Measurements from ENCODE around the gene VSTM2B.

VSTM2B gene

GRCh38 chr19:29523568-29523967 is 2.2 kb upstream of the VSTM2B start:
- H3K9ac ChIP-seq (ENCODE audit: low read length) = no peak overlapping the region
- H3K4me2 ChIP-seq (ENCODE audit: low read length) = no peak overlapping the region
- no peaks in the 10 kb centered on the region for H3K4me1 ChIP-seq (ENCODE audit: low read length)
- H3K27me3 ChIP-seq (ENCODE audit: low read depth, low read length) = peaks cover 3% of the 10 kb centered on the region; the same call in 1 of the 2 replicates
- H3K9me3 ChIP-seq (ENCODE audit: insufficient read depth, low read length) = no peaks in the 10 kb centered on the region
- H2AFZ ChIP-seq (ENCODE audit: low read depth, low read length) = no peak overlapping the region
- H3K36me3 ChIP-seq (replicated peaks; ENCODE audit: low read depth, low read length) = no peaks in the 10 kb centered on the region
- no peak overlapping the region for H3K4me3 ChIP-seq (ENCODE audit: low read length)
- TF ChIP-seq CTCF (IDR thresholded peaks at IDR 0.05; ENCODE audit: low read depth, low read length) (no peak), EZH2phosphoT487 (IDR thresholded peaks at IDR 0.05; ENCODE audit: low read depth) (no peak)
- no peaks in the 10 kb centered on the region for H4K20me1 ChIP-seq (ENCODE audit: insufficient read depth, low read length)
- H3K79me2 ChIP-seq (ENCODE audit: low read length) = no peaks in the 10 kb centered on the region
- H3K27ac ChIP-seq (ENCODE audit: low read length) = no peak overlapping the region

DNA sequence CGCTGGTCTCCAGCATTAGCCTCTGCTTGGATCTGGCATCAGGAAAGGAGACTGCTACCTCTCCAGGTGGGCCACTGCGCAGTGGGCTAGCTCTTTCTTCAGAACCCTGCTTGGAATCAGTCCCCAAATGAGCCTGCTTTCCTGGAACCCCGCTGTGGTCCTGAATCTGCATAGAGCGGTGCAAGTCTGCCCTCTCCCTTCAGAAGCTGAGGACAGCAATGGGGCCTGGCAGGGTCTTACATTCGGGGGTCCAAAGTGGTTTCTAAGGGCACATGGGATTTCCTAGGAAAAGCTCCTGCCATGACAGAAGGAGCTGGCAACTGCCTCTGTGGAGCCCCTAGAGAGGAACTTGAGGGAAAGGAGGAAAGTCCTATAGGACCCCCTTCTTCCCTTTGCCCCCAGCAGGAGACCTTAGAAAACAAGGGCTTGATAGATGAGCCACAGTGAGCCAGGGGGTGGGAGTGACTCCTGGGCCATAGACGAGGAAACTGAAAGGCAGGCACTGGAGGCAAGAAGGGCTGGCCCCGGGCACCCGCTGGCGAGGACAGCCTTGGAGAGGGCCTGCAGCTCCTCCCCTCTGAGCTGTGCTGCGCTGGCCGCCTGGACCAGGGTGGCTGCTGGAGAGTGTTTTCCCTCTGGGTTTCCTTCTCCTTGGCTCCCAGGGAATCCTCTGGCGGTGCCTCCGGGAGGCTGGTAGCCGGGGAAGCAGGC is 1.4 kb upstream of the VSTM2B start:
- no peak overlapping the region for H3K27ac ChIP-seq (ENCODE audit: low read length)
- no peaks in the 10 kb centered on the region for H3K9me3 ChIP-seq (ENCODE audit: insufficient read depth, low read length)
- H3K4me1 ChIP-seq (ENCODE audit: low read length) = no peaks in the 10 kb centered on the region
- no peak overlapping the region for H3K4me2 ChIP-seq (ENCODE audit: low read length)
- no peak overlapping the region for H3K4me3 ChIP-seq (ENCODE audit: low read length)
- H3K79me2 ChIP-seq (ENCODE audit: low read length) = no peaks in the 10 kb centered on the region
- H3K36me3 ChIP-seq (replicated peaks; ENCODE audit: low read depth, low read length) = no peaks in the 10 kb centered on the region
- no peak overlapping the region for H3K9ac ChIP-seq (ENCODE audit: low read length)
- H3K27me3 ChIP-seq (ENCODE audit: low read depth, low read length) = peaks cover 3% of the 10 kb centered on the region; the same call in 1 of the 2 replicates
- no peak for TF ChIP-seq CTCF (IDR thresholded peaks at IDR 0.05; ENCODE audit: low read depth, low read length)
- no peak for TF ChIP-seq EZH2phosphoT487 (IDR thresholded peaks at IDR 0.05; ENCODE audit: low read depth)
- H2AFZ ChIP-seq (ENCODE audit: low read depth, low read length) = no peak overlapping the region
- H4K20me1 ChIP-seq (ENCODE audit: insufficient read depth, low read length) = no peaks in the 10 kb centered on the region

GRCh38 chr19:29524912-29525831 is 622 bp upstream of the VSTM2B start:
- H3K27me3 ChIP-seq (ENCODE audit: low read depth, low read length) = peaks cover 3% of the 10 kb centered on the region; the same call in 1 of the 2 replicates
- TF ChIP-seq CTCF (IDR thresholded peaks at IDR 0.05; ENCODE audit: low read depth, low read length) (no peak), EZH2phosphoT487 (IDR thresholded peaks at IDR 0.05; ENCODE audit: low read depth) (no peak)

More at GRCh38 chr19:29524912-29525831, 622 bp upstream of the VSTM2B start:
- Histone ChIP-seq H4K20me1 (ENCODE audit: insufficient read depth, low read length) (no peaks in the 10 kb centered on the region), H3K27ac (ENCODE audit: low read length) (no peak overlapping the region), H3K9ac (ENCODE audit: low read length) (no peak overlapping the region), H3K4me1 (ENCODE audit: low read length) (no peaks in the 10 kb centered on the region), H3K9me3 (ENCODE audit: insufficient read depth, low read length) (no peaks in the 10 kb centered on the region), H3K4me3 (ENCODE audit: low read length) (no peak overlapping the region), H2AFZ (ENCODE audit: low read depth, low read length) (no peak overlapping the region), H3K36me3 (replicated peaks; ENCODE audit: low read depth, low read length) (no peaks in the 10 kb centered on the region), H3K79me2 (ENCODE audit: low read length) (no peaks in the 10 kb centered on the region), H3K4me2 (ENCODE audit: low read length) (no peak overlapping the region)
